H1 (cell line): ENCODE data around the gene DEPDC1. TPM values are rescaled to one million over a fixed set of nuclear protein-coding genes. Genes with fewer than 3 reads are reported as not detected.

Source experiments
- CTCF ChIA-PET: fragments of 300-600 bp; sonication (Branson Sonifier 250); formaldehyde crosslinking; loops from one replicate; lab custom pipeline; 2021; ENCODE audit not compliant: partially characterized antibody; lab: Charles Lee
- POLR2A ChIA-PET: fragments of 300-600 bp; sonication (Branson Sonifier 250); formaldehyde crosslinking; loops from one replicate; lab custom pipeline; 2021; ENCODE audit warnings: inconsistent platforms; ENCODE audit not compliant: partially characterized antibody; lab: Charles Lee
- DNase-seq, 2 experiments: peaks; one replicate each; pipeline versions ENCODE4 v3.0.0 to v3.0.0-alpha.2; 2010 to 2022; ENCODE audit warnings: low spot score in 2 of 2, low read depth in 1 of 2, mixed read lengths in 1 of 2
- FAIRE-seq: peaks from 2 replicates; lab custom pipeline; 2011; peaks lifted over from hg19 to GRCh38; lab: Jason Lieb, UNC
- H2AFZ ChIP-seq: 2 replicates; pipeline ENCODE4 v1.8.1; 2012; ENCODE audit warnings: low read length, inconsistent platforms
- H2AK5ac ChIP-seq: 2 replicates; pipeline ENCODE4 v1.6.1; 2013; ENCODE audit warnings: low read depth, low read length
- H2BK120ac ChIP-seq: replicated peaks from 2 replicates; pipeline ENCODE3; 2013; ENCODE audit warnings: low read depth, low read length, inconsistent platforms
- H2BK12ac ChIP-seq: 2 replicates; pipeline ENCODE4 v1.6.1; 2013; ENCODE audit warnings: low read depth, low read length
- H2BK15ac ChIP-seq: 2 replicates; pipeline ENCODE4 v1.6.1; 2013; ENCODE audit warnings: low read length
- H2BK20ac ChIP-seq: 2 replicates; pipeline ENCODE4 v1.6.1; 2013; ENCODE audit warnings: low read length
- H2BK5ac ChIP-seq: 2 replicates; pipeline ENCODE4 v1.6.1; 2013; ENCODE audit warnings: low read depth, low read length
- H3K14ac ChIP-seq: 2 replicates; pipeline ENCODE4 v1.6.1; 2013; ENCODE audit warnings: inconsistent platforms; ENCODE audit not compliant: insufficient read length
- H3K18ac ChIP-seq: 2 replicates; pipeline ENCODE4 v1.6.1; 2013; ENCODE audit warnings: low read length; ENCODE audit errors: extremely low read depth
- H3K23ac ChIP-seq: 2 replicates; pipeline ENCODE4 v1.6.1; 2013; ENCODE audit warnings: inconsistent platforms; ENCODE audit not compliant: insufficient read length
- H3K23me2 ChIP-seq: 2 replicates; pipeline ENCODE4 v1.6.1; 2013; ENCODE audit warnings: low read depth, low read length
- H3K27ac ChIP-seq: 2 replicates; pipeline ENCODE4 v1.6.1; 2011; ENCODE audit warnings: low read depth, low read length, inconsistent platforms
- H3K27me3 ChIP-seq, 4 experiments: replicated peaks in 1 of 4; 1 replicate in 1 of 4; 2 replicates in 3 of 4; pipeline versions ENCODE4 v1.6.1 to v1.8.1; 2011 to 2013; ENCODE audit warnings: low read length in 3 of 4, mild to moderate bottlenecking in 3 of 4, inconsistent platforms in 2 of 4, mixed read lengths in 2 of 4, moderate library complexity in 1 of 4; ENCODE audit not compliant: control insufficient read depth in 3 of 4, insufficient read depth in 3 of 4; ENCODE audit errors: extremely low read depth in 1 of 4
- H3K36me3 ChIP-seq, 4 experiments: 2 replicates each; pipeline versions ENCODE4 v1.6.1 to v1.8.1; 2011 to 2013; ENCODE audit warnings: mild to moderate bottlenecking in 4 of 4, low read length in 3 of 4, moderate library complexity in 2 of 4, control low read depth in 1 of 4, inconsistent platforms in 1 of 4; ENCODE audit not compliant: insufficient read depth in 4 of 4, control insufficient read depth in 2 of 4
- H3K4ac ChIP-seq: replicated peaks from 2 replicates; pipeline ENCODE3; 2013; ENCODE audit warnings: low read length, low read depth, mixed read lengths, inconsistent platforms; ENCODE audit not compliant: insufficient read length
- H3K4me1 ChIP-seq, 4 experiments: replicated peaks in 1 of 4; 1 replicate in 1 of 4; 2 replicates in 3 of 4; pipeline versions ENCODE4 v1.6.1 to v1.8.1; 2011 to 2013; ENCODE audit warnings: low read length in 3 of 4, inconsistent platforms in 2 of 4, mixed read lengths in 1 of 4; ENCODE audit not compliant: insufficient read depth in 4 of 4, control insufficient read depth in 3 of 4
- H3K4me2 ChIP-seq, 2 experiments: 2 replicates each; pipeline versions ENCODE4 v1.6.1 to v1.8.1; 2011 to 2013; ENCODE audit warnings: low read depth in 2 of 2, low read length in 2 of 2, control low read depth in 1 of 2, inconsistent platforms in 1 of 2, mild to moderate bottlenecking in 1 of 2; ENCODE audit not compliant: insufficient read depth in 1 of 2
- H3K4me3 ChIP-seq, 4 experiments: fragments of 200-600, 300-600 bp in 1 of 4; sonication (generic), shearing (Covaris generic), sonication (Bioruptor Twin) in 1 of 4; 2 replicates each; pipeline versions ENCODE4 v1.5.1 to v1.8.1; 2011 to 2016; ENCODE audit warnings: low read length in 4 of 4, low read depth in 3 of 4, control low read depth in 2 of 4, inconsistent platforms in 2 of 4, mild to moderate bottlenecking in 2 of 4, mixed read lengths in 1 of 4, moderate library complexity in 1 of 4; ENCODE audit not compliant: insufficient read depth in 2 of 4; ENCODE audit errors: extremely low read depth in 1 of 4
- H3K56ac ChIP-seq: replicated peaks from 2 replicates; pipeline ENCODE3; 2013; ENCODE audit warnings: low read depth, mild to moderate bottlenecking, mixed read lengths, low read length, inconsistent platforms; ENCODE audit not compliant: insufficient read length
- H3K79me1 ChIP-seq: 2 replicates; pipeline ENCODE4 v1.6.1; 2013; ENCODE audit warnings: low read depth, low read length, control low read depth
- H3K79me2 ChIP-seq, 2 experiments: 2 replicates each; pipeline versions ENCODE4 v1.6.1 to v1.8.1; 2012 to 2013; ENCODE audit warnings: low read length in 2 of 2, mild to moderate bottlenecking in 2 of 2, inconsistent platforms in 1 of 2; ENCODE audit not compliant: insufficient read depth in 2 of 2, control insufficient read depth in 1 of 2
- H3K9ac ChIP-seq, 4 experiments: replicated peaks in 1 of 4; 1 replicate in 1 of 4; 2 replicates in 3 of 4; pipeline versions ENCODE4 v1.6.1 to v1.8.1; 2011 to 2013; ENCODE audit warnings: low read depth in 3 of 4, low read length in 3 of 4, control low read depth in 2 of 4, mild to moderate bottlenecking in 2 of 4, moderate library complexity in 2 of 4, inconsistent platforms in 1 of 4; ENCODE audit errors: extremely low read depth in 1 of 4
- H3K9me3 ChIP-seq, 2 experiments: 2 replicates each; pipeline versions ENCODE4 v1.6.1 to v1.8.1; 2012 to 2013; ENCODE audit warnings: mild to moderate bottlenecking in 2 of 2, moderate library complexity in 2 of 2, control low read depth in 1 of 2, inconsistent platforms in 1 of 2, low read depth in 1 of 2, low read length in 1 of 2, mixed read lengths in 1 of 2; ENCODE audit not compliant: insufficient read depth in 2 of 2
- H4K20me1 ChIP-seq, 2 experiments: replicated peaks in 1 of 2; 2 replicates each; pipeline versions ENCODE3 to v1.8.1; 2011 to 2013; ENCODE audit warnings: inconsistent platforms in 2 of 2, low read length in 2 of 2, mild to moderate bottlenecking in 1 of 2; ENCODE audit not compliant: insufficient read depth in 2 of 2, control insufficient read depth in 1 of 2
- H4K5ac ChIP-seq: 2 replicates; pipeline ENCODE4 v1.6.1; 2013; ENCODE audit warnings: low read length, low read depth, mixed read lengths, inconsistent platforms; ENCODE audit not compliant: insufficient read length
- H4K8ac ChIP-seq: 2 replicates; pipeline ENCODE4 v1.8.0; 2013; ENCODE audit warnings: mild to moderate bottlenecking, moderate library complexity, low read length, inconsistent platforms; ENCODE audit not compliant: insufficient read depth; ENCODE audit errors: extremely low read depth
- H4K91ac ChIP-seq: replicated peaks from 2 replicates; pipeline ENCODE3; 2013; ENCODE audit warnings: low read length, mixed read lengths, inconsistent platforms; ENCODE audit not compliant: insufficient read length
- ATF3 ChIP-seq: IDR thresholded peaks from 2 replicates; pipeline ENCODE4 v1.6.1; 2011; ENCODE audit warnings: low read depth, mild to moderate bottlenecking, low read length; ENCODE audit not compliant: insufficient read depth
- CBX8 ChIP-seq: fragments of 300-800, 300-1000 bp; sonication (generic); IDR thresholded peaks from 2 replicates; pipeline ENCODE4 v1.7.1; 2016; ENCODE audit warnings: low read depth, low read length, borderline replicate concordance
- POLR2AphosphoS5 ChIP-seq: IDR thresholded peaks from 2 replicates; pipeline ENCODE4 v1.6.1; 2011; ENCODE audit warnings: low read depth, low read length
- TAF7 ChIP-seq: optimal IDR thresholded peaks from 2 replicates; pipeline ENCODE3; 2011; ENCODE audit warnings: low read depth, mild to moderate bottlenecking, inconsistent platforms, low read length, moderate library complexity, borderline replicate concordance
- TBP ChIP-seq: IDR thresholded peaks from 2 replicates; pipeline ENCODE4 v1.6.1; 2011; ENCODE audit warnings: low read depth, low read length, improper control_type of control experiment
- WGBS, 2 experiments: shearing (Covaris generic) in 1 of 2; methylation state at CpG; one replicate each; pipeline versions ENCODE4 v1.1.6 to v1.1.7; 2013 to 2015; ENCODE audit warnings: low lambda C conversion rate in 2 of 2, mixed read lengths in 2 of 2, inconsistent platforms in 1 of 2, low coverage in 1 of 2, missing lambda C conversion rate in 1 of 2; ENCODE audit not compliant: insufficient replicate concordance in 2 of 2, insufficient coverage in 1 of 2, insufficient read length in 1 of 2; ENCODE audit errors: extremely low coverage in 1 of 2, missing lambda C conversion rate in 1 of 2; 5-methylcytosine and 5-hydroxymethylcytosine counted together
- polyA plus RNA-seq, 7 experiments: library from polyadenylated mRNA; depleted of rRNA in 3 of 7; stranded (reverse) in 5 of 7; unstranded in 2 of 7; fragments of >200 nt in 5 of 7; fragments of 200-250 nt in 2 of 7; gene quantifications; 1 replicate in 5 of 7; 2 replicates in 1 of 7; 4 replicates in 1 of 7; pipeline versions ENCODE4 v1.2.1 to v1.2.3, GENCODE V29; 2011 to 2013; ENCODE audit warnings: missing spikeins in 2 of 7, mixed read lengths in 2 of 7
- total RNA-seq: library from RNA; stranded (reverse); fragmentation: NEBNext Ultra II Directional; extraction: Animal tissue kit (Norgen Biotek cat#: 25700); gene quantifications from 2 replicates; pipeline ENCODE4 v1.2.1, GENCODE V29; 2021

DEPDC1 gene
- total and polyA plus RNA-seq, 2 of the 8 experiments (the other 6 are each of a cell fraction or from before 2014, with no cell fraction given) = 5.5 to 46.5 TPM

GRCh38 chr1:68485431-68486022, 11.4 kb downstream of the DEPDC1 start:
- H2BK5ac ChIP-seq = no peak overlapping the region
- H3K56ac ChIP-seq = no peak overlapping the region
- no peak overlapping the region for H2BK120ac ChIP-seq
- H3K79me2 ChIP-seq = peaks cover 0 to 3% of the 10 kb centered on the region in 2 experiments; a peak in 1 of 4 replicates
- DNase-seq (no peak), FAIRE-seq (no peak)
- H3K4me2 ChIP-seq = no peak overlapping the region
- ChIA-PET POLR2A (no interaction called here), CTCF (interaction anchor here (1.6 kb wide), 1 partner anchor 15 kb away, joined by 3 read pairs; no protein-coding TSS in a partner anchor)
- TF ChIP-seq CBX8 (no peak), TBP (no peak), TAF7 (no peak), POLR2AphosphoS5 (no peak), ATF3 (no peak)
- H4K8ac ChIP-seq = no peak overlapping the region
- H3K36me3 ChIP-seq = peaks cover 8 to 96% (median 29%) of the 10 kb centered on the region in 4 experiments
- no peaks in the 10 kb centered on the region for H4K20me1 ChIP-seq
- no peak overlapping the region for H3K9ac ChIP-seq
- H2BK15ac ChIP-seq = no peak overlapping the region
- H2BK20ac ChIP-seq = no peak overlapping the region
- no peak overlapping the region for H2BK12ac ChIP-seq
- H4K5ac ChIP-seq = no peak overlapping the region
- no peak overlapping the region for H3K4ac ChIP-seq
- H2AK5ac ChIP-seq = no peak overlapping the region
- no peak overlapping the region for H2AFZ ChIP-seq
- no peak overlapping the region for H3K23ac ChIP-seq
- H3K27me3 ChIP-seq = no peaks in the 10 kb centered on the region
- no peak overlapping the region for H4K91ac ChIP-seq
- no peak overlapping the region for H3K4me3 ChIP-seq
- no peak overlapping the region for H3K14ac ChIP-seq
- 91% methylated on average over 3 of the region's 3 CpGs; no CpG with 5 or more reads in 1 of the 2 experiments for WGBS, 2 experiments
- no peaks in the 10 kb centered on the region for H3K9me3 ChIP-seq
- H3K18ac ChIP-seq = no peak overlapping the region
- H3K27ac ChIP-seq = no peak overlapping the region
- H3K23me2 ChIP-seq = no peaks in the 10 kb centered on the region
- H3K4me1 ChIP-seq = no peaks in the 10 kb centered on the region
- no peaks in the 10 kb centered on the region for H3K79me1 ChIP-seq
